Measurements from ENCODE around the gene HMGCS1. TPM values are rescaled to one million over a fixed set of nuclear protein-coding genes. Genes with fewer than 3 reads are reported as not detected.
"Not testable (repeated sequence)": the region's sequence is repeated elsewhere in the genome, so short reads cannot be mapped to it uniquely, and the experiment has no call there.

HMGCS1 gene
- total and polyA plus RNA-seq, 2 donors = 22.8 to 108 TPM

GRCh38 chr5:43332401-43332800 lies 19.2 kb upstream of the HMGCS1 start:
- Histone ChIP-seq H3K4me3 (ENCODE audit: low read depth, low read length) (no peak overlapping the region), H3K4me1 (ENCODE audit: insufficient read depth) (no peaks in the 10 kb centered on the region), H3K36me3 (ENCODE audit: insufficient read depth) (no peaks in the 10 kb centered on the region), H3K27ac (ENCODE audit: low read depth) (no peak overlapping the region)
- DNase-seq (ENCODE audit: extremely low spot score) = no peak
- WGBS = 89% methylated on average over 1 of the region's 1 CpG

DNA sequence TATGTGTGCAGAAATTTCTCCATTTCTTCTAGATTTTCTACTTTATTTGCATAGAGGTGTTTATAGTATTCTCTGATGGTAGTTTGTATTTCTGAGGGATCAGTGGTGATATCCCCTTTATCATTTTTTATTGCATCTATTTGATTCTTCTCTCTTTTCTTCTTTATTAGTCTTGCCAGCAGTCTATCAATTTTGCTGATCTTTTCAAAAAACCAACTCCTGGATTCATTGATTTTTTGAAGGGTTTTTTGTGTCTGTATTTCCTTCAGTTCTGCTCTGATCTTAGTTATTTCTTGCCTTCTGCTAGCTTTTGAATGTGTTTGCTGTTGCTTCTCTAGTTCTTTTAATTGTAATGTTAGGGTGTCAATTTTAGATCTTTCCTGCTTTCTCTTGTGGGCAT lies 12.4 kb upstream of the HMGCS1 start:
- not testable (repeated sequence) for H3K36me3 ChIP-seq (ENCODE audit: insufficient read depth); H3K27ac ChIP-seq (ENCODE audit: low read depth); H3K4me1 ChIP-seq (ENCODE audit: insufficient read depth); DNase-seq (ENCODE audit: extremely low spot score); H3K4me3 ChIP-seq (ENCODE audit: low read depth, low read length)

- H3K27ac ChIP-seq (ENCODE audit: low read depth); H3K4me3 ChIP-seq (ENCODE audit: low read depth, low read length); H3K4me1 ChIP-seq (ENCODE audit: insufficient read depth); DNase-seq (ENCODE audit: extremely low spot score); H3K36me3 ChIP-seq (ENCODE audit: insufficient read depth): not testable (repeated sequence)
- 83% methylated on average over 3 of the region's 3 CpGs for WGBS
Measured at GRCh38 chr5:43323488-43323887, 10.3 kb upstream of the HMGCS1 start.

DNA sequence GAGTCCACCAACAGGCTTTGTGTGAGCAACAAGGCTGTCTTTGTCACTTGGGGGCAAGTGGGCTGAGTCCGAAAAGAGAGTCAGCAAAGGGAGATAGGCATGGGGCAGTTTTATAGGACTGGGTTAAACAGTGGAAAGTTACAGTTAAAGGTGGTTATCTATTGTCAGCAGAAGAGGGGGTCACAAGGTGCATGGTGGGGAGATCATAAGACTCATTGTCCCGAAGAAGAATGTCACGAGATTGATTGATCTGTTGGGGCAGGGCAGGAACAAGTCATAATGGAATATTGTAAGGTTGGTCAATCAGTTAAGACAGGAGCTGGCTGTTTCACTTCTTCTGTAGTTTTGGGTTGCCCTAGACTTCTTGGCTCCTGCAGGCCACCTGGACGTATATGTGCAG lies 7.6 kb upstream of the HMGCS1 start:
- 87% methylated on average over 4 of the region's 4 CpGs for WGBS
- Histone ChIP-seq H3K27ac (ENCODE audit: low read depth) (no peak overlapping the region), H3K36me3 (ENCODE audit: insufficient read depth) (no peaks in the 10 kb centered on the region), H3K4me1 (ENCODE audit: insufficient read depth) (no peaks in the 10 kb centered on the region), H3K4me3 (ENCODE audit: low read depth, low read length) (no peak overlapping the region)
- DNase-seq (ENCODE audit: extremely low spot score) = no peak

DNA sequence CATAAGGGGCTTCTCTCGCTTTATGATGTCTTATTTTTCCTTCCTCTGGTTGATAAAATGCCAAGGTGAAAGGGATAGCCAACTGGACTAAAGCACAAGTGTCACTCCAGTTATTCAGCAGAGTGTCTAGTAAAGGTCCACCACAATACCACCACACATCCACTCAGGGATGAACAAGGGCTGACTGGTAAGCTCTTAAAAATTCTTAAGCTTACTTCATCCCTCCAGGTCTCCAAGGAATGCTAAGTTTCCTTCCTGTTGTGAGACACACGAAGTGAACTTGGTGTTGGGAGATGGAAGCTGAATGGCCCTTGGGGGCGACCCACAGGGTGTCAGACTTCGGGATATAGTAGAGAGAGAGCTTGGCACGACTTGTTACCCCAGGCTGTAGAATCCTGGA lies 3.2 kb upstream of the HMGCS1 start:
- Histone ChIP-seq H3K4me1 (ENCODE audit: insufficient read depth) (peaks cover 2% of the 10 kb centered on the region), H3K36me3 (ENCODE audit: insufficient read depth) (no peaks in the 10 kb centered on the region), H3K4me3 (ENCODE audit: low read depth, low read length) (no peak overlapping the region), H3K27ac (ENCODE audit: low read depth) (no peak overlapping the region)
- WGBS = 91% methylated on average over 5 of the region's 5 CpGs
- no peak for DNase-seq (ENCODE audit: extremely low spot score)

- no peak overlapping the region for H3K4me3 ChIP-seq (ENCODE audit: low read depth, low read length)
- DNase-seq (ENCODE audit: extremely low spot score) = no peak
- no peaks in the 10 kb centered on the region for H3K36me3 ChIP-seq (ENCODE audit: insufficient read depth)
- H3K4me1 ChIP-seq (ENCODE audit: insufficient read depth) = peaks cover 4% of the 10 kb centered on the region
- H3K27ac ChIP-seq (ENCODE audit: low read depth) = no peak overlapping the region
- WGBS = 93% methylated on average over 3 of the region's 3 CpGs
Measured at GRCh38 chr5:43315682-43316081, 2.5 kb upstream of the HMGCS1 start.

- H3K36me3 ChIP-seq (ENCODE audit: insufficient read depth) = no peaks in the 10 kb centered on the region
- 92% methylated on average over 8 of the region's 8 CpGs for WGBS
- H3K4me1 ChIP-seq (ENCODE audit: insufficient read depth) = peaks cover 4% of the 10 kb centered on the region
- H3K4me3 ChIP-seq (ENCODE audit: low read depth, low read length) = no peak overlapping the region
- DNase-seq (ENCODE audit: extremely low spot score) = no peak
- H3K27ac ChIP-seq (ENCODE audit: low read depth) = no peak overlapping the region
Measured at GRCh38 chr5:43315263-43315662, 2.1 kb upstream of the HMGCS1 start.

- WGBS = 93% methylated on average over 6 of the region's 6 CpGs
- Histone ChIP-seq H3K36me3 (ENCODE audit: insufficient read depth) (no peaks in the 10 kb centered on the region), H3K27ac (ENCODE audit: low read depth) (no peak overlapping the region), H3K4me1 (ENCODE audit: insufficient read depth) (peaks cover 4% of the 10 kb centered on the region), H3K4me3 (ENCODE audit: low read depth, low read length) (no peak overlapping the region)
- no peak for DNase-seq (ENCODE audit: extremely low spot score)
Measured at GRCh38 chr5:43314724-43315123, 1.5 kb upstream of the HMGCS1 start.

GRCh38 chr5:43313854-43314457 lies 744 bp upstream of the HMGCS1 start:
- H3K4me3 ChIP-seq (ENCODE audit: low read depth, low read length) = peak overlapping the region; percentile 18

DNA sequence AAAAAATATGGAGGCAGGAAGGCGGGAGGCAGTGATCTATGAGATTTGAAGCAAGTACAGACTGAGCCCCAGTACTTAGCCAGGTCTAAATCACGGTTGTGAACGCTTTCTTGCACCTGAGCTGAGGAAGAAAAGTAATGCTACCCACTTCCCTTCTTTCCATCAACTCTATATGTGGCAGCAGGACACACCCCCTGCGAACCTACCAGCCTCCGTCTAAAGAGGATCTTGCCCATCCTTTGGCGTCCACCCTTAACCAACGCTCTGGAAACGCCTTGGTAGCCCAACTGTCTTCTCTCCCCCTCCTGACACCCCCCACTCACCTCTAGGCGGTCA lies 545 bp downstream of the HMGCS1 start:
- H3K36me3 ChIP-seq (ENCODE audit: insufficient read depth) = no peaks in the 10 kb centered on the region
- H3K27ac ChIP-seq (ENCODE audit: low read depth) = peak overlapping the region; percentile 90
- 1% methylated on average over 9 of the region's 9 CpGs for WGBS
- peaks cover 4% of the 10 kb centered on the region for H3K4me1 ChIP-seq (ENCODE audit: insufficient read depth)
- DNase-seq (ENCODE audit: extremely low spot score) = no peak
- peak overlapping the region; percentile 71 for H3K4me3 ChIP-seq (ENCODE audit: low read depth, low read length)

More at GRCh38 chr5:43313854-43314457, 744 bp upstream of the HMGCS1 start:
- peak overlapping the region; percentile 3 for H3K27ac ChIP-seq (ENCODE audit: low read depth)
- H3K4me1 ChIP-seq (ENCODE audit: insufficient read depth) = peaks cover 4% of the 10 kb centered on the region
- WGBS = 17% methylated on average over 8 of the region's 8 CpGs
- no peak for DNase-seq (ENCODE audit: extremely low spot score)
- no peaks in the 10 kb centered on the region for H3K36me3 ChIP-seq (ENCODE audit: insufficient read depth)

- Histone ChIP-seq H3K36me3 (ENCODE audit: insufficient read depth) (no peaks in the 10 kb centered on the region), H3K27ac (ENCODE audit: low read depth) (no peak overlapping the region)
- WGBS = 20% methylated on average over 6 of the region's 6 CpGs
Measured at GRCh38 chr5:43312076-43312661, 1.0 kb downstream of the HMGCS1 start.

DNA sequence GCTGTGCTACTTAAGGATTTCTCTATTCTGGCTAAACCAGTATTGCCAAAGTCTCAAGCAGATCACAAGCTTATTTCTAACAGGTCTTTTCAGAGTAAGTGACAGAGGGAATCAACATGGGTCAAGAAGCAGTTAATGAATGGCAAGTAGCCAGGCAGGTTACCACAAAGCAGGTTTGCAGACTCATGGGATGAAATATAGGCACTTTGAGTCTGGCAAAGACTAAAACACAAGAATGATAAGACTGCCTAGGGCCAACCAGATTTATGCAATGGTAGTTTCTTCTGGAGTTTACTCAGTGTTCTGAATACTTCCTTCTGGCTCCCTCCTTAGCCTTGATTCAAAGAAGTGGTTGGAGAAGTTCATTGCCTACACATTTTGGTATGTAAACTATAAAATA lies 3.6 kb downstream of the HMGCS1 start:
- no peak overlapping the region for H3K27ac ChIP-seq (ENCODE audit: low read depth)

More at GRCh38 chr5:43312076-43312661, 1.0 kb downstream of the HMGCS1 start:
- DNase-seq (ENCODE audit: extremely low spot score) = no peak
- peak overlapping the region; percentile 71 for H3K4me3 ChIP-seq (ENCODE audit: low read depth, low read length)
- H3K4me1 ChIP-seq (ENCODE audit: insufficient read depth) = peaks cover 4% of the 10 kb centered on the region

DNA sequence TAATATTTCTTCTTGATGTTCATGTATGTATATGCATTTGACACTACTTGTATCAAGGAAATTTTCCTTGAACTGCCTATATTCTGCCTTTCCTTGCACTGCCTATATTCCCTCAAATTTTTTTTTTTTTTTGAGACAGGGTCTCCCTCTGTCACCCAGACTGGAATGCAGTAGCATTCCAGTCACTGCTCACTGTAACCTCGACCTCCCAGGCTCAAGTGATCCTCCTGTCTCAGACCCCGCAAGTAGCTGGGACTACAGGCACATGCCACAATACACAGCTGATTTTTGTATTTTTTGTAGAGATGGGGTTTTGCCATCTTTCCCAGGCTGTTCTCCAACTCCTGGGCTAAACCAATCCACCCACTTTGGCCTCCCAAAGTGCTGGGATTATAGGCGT lies 4.1 kb downstream of the HMGCS1 start:
- no peak for DNase-seq (ENCODE audit: extremely low spot score)
- Histone ChIP-seq H3K27ac (ENCODE audit: low read depth) (no peak overlapping the region), H3K36me3 (ENCODE audit: insufficient read depth) (no peaks in the 10 kb centered on the region), H3K4me1 (ENCODE audit: insufficient read depth) (peaks cover 3% of the 10 kb centered on the region), H3K4me3 (ENCODE audit: low read depth, low read length) (no peak overlapping the region)
- WGBS = 82% methylated on average over 3 of the region's 3 CpGs

More for the DNA sequence above, 3.6 kb downstream of the HMGCS1 start:
- peaks cover 4% of the 10 kb centered on the region for H3K4me1 ChIP-seq (ENCODE audit: insufficient read depth)
- H3K4me3 ChIP-seq (ENCODE audit: low read depth, low read length) = no peak overlapping the region
- DNase-seq (ENCODE audit: extremely low spot score) = no peak
- no peaks in the 10 kb centered on the region for H3K36me3 ChIP-seq (ENCODE audit: insufficient read depth)

GRCh38 chr5:43306954-43307353 lies 6.3 kb downstream of the HMGCS1 start:
- H3K4me1 ChIP-seq (ENCODE audit: insufficient read depth); H3K27ac ChIP-seq (ENCODE audit: low read depth); H3K36me3 ChIP-seq (ENCODE audit: insufficient read depth); H3K4me3 ChIP-seq (ENCODE audit: low read depth, low read length); DNase-seq (ENCODE audit: extremely low spot score): not testable (repeated sequence)
- whole genome bisulfite sequencing = 83% methylated on average over 5 of the region's 5 CpGs
